Suprapubic skin (tissue), 4 donors: ENCODE measurements around the gene TCEAL8.

Experiments
- POLR2A ChIP-seq, 2 donors: fragments of 450-650 bp; IDR thresholded peaks; one replicate each; pipeline ENCODE4 v1.6.1; 2017; ENCODE audit warnings: antibody characterized with exemption in 2 of 2, mild to moderate bottlenecking in 2 of 2, moderate library complexity in 2 of 2
- POLR2AphosphoS5 ChIP-seq, 3 donors: sonication (generic); formaldehyde crosslinking; IDR thresholded peaks; one replicate each; pipeline ENCODE4 v1.6.1; 2017; ENCODE audit warnings: antibody characterized with exemption in 3 of 3

DNA sequence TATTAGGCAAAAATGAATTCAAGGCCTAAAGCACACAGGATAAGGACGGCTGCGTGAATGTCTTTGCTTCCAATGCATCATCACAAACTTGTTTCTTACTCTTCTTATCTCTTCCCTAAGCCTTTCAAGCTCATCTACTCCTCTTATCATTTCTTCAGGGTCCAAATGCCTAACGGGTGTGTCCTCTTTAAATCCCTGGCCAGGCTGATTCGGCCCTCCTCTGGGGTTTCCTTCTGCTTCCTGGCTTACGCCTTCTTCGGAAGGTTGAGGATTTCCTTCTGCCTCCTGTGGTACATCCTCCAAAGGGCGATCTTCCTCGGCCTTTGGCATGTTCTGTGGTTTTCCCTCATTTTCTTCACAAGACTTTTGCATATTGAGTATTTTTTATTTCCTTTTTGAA lies 1.3 kb downstream of the TCEAL8 start:
- TF ChIP-seq POLR2A (IDR thresholded peaks at IDR 0.05) (no peak), POLR2AphosphoS5 (IDR thresholded peaks at IDR 0.05) (no peak)
